Thoracic aorta (tissue), 2 donors: Measurements from ENCODE around the gene BICD1. TPM values are rescaled to one million over a fixed set of nuclear protein-coding genes. Genes with fewer than 3 reads are reported as not detected.
A peak's percentile ranks its signal among the peaks of the same experiment; 100 is the strongest.

Source experiments
- ATAC-seq: fragments of 150-250 bp; one replicate; pipeline ENCODE4 v1.8.0; 2017; ENCODE audit warnings: low read depth; ENCODE audit not compliant: insufficient number of reproducible peaks, low FRiP score
- DNase-seq: peaks from one replicate; pipeline ENCODE4 v3.0.0-alpha.2; 2020; ENCODE audit warnings: low spot score
- H3K27ac ChIP-seq, 2 donors: fragments of 200-600 bp; sonication (generic); 1 replicate in 1 of 2; 2 replicates in 1 of 2; pipeline ENCODE4 v1.5.1; 2016; ENCODE audit warnings: mild to moderate bottlenecking in 2 of 2, moderate library complexity in 2 of 2
- H3K27me3 ChIP-seq: fragments of 200-600 bp; sonication (generic); replicated peaks from 2 replicates; pipeline ENCODE4 v1.6.0; 2016; ENCODE audit warnings: mild to moderate bottlenecking; ENCODE audit not compliant: insufficient read depth
- H3K36me3 ChIP-seq: fragments of 200-600 bp; sonication (generic); one replicate; pipeline ENCODE4 v1.5.1; 2016
- H3K4me1 ChIP-seq, 2 donors: fragments of 200-600 bp; sonication (generic); 1 replicate in 1 of 2; 2 replicates in 1 of 2; pipeline versions ENCODE4 v1.5.1 to v1.6.0; 2016; ENCODE audit warnings: low read depth in 2 of 2, mild to moderate bottlenecking in 1 of 2; ENCODE audit not compliant: control insufficient read depth in 1 of 2
- H3K4me3 ChIP-seq: fragments of 200-600 bp; sonication (generic); 2 replicates; pipeline ENCODE4 v1.5.1; 2016; ENCODE audit warnings: mild to moderate bottlenecking
- H3K9me3 ChIP-seq: fragments of 200-600 bp; sonication (generic); 2 replicates; pipeline ENCODE4 v1.5.1; 2016
- total RNA-seq, 2 donors: library from RNA; depleted of rRNA; stranded (reverse); fragments of >200 nt; gene quantifications; one replicate each; pipeline versions ENCODE4 v1.1.0 to v1.2.3, GENCODE V29; 2016
- TF ChIP-seq, protein P1 (sequence below): fragments of 200-600 bp; sonication (generic); IDR thresholded peaks from one replicate; pipeline ENCODE4 v1.5.1; 2019; ENCODE audit warnings: antibody characterized with exemption

The BICD1 gene
- total RNA-seq, 2 donors from 2014 or later, result 18.7 to 44.7 TPM

DNA sequence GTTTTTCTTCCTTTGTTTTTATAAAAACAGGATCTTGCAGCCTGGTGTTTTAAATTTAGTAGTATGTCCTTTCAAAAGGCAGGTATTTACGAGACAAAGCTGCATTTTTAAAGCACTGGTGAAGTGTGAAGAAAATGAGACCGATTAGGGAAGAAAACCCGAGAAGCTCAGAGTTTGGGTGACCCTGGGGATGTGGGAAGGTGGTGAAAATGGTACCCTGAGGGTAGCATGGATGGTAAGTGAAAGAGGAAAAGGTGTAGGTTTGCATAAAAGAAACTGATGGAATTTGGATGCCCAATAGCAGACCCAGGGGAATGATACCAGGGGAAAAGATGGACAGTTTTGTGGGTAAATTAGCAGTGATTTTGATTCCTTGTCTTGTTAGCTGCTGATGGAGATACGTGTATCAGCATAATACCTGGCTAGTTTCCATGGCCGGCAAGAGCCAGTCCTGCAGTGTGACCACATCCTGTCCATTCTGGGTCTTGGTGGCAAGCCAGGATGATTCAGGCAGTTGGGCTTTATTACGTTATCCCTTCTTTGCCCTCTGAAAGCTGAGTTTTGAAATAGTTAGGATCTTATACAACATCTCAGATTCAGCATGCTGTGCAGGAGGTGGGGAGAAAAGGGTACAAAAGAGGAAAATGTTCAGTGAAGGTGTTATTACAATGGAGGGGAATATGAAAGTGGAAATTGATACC lies 8.9 kb downstream of the BICD1 start:
- Histone ChIP-seq H3K27me3 (no peaks in the 10 kb centered on the region), H3K36me3 (no peaks in the 10 kb centered on the region), H3K9me3 (no peaks in the 10 kb centered on the region), H3K4me3 (peak overlapping the region; percentile 31), H3K27ac (peak overlapping the region; percentile 48 to 62), H3K4me1 (peaks cover 10 to 17% of the 10 kb centered on the region in 2 donors)
- TF ChIP-seq, protein P1, sequence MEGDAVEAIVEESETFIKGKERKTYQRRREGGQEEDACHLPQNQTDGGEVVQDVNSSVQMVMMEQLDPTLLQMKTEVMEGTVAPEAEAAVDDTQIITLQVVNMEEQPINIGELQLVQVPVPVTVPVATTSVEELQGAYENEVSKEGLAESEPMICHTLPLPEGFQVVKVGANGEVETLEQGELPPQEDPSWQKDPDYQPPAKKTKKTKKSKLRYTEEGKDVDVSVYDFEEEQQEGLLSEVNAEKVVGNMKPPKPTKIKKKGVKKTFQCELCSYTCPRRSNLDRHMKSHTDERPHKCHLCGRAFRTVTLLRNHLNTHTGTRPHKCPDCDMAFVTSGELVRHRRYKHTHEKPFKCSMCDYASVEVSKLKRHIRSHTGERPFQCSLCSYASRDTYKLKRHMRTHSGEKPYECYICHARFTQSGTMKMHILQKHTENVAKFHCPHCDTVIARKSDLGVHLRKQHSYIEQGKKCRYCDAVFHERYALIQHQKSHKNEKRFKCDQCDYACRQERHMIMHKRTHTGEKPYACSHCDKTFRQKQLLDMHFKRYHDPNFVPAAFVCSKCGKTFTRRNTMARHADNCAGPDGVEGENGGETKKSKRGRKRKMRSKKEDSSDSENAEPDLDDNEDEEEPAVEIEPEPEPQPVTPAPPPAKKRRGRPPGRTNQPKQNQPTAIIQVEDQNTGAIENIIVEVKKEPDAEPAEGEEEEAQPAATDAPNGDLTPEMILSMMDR, result no peak
- DNase-seq, result peak; percentile 83
- peak; percentile 99 for ATAC-seq

DNA sequence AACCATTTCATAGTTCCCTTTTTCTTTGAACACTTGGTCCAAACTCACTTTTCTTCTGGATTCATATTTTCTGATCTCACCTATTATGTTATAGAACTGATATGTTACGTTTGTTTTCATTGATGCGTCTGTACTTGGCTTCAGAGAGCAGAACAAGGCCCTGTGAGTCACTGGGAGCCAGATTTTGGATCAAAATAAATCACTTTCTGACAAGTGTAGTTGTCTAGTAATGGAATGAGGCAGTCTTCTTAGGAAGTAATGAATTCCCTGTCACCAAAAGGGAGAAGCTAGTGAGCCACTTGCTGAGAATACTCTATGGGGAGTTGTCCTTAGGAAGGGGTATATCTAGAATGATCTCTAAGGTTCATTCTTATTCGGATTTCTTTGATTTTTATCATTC lies 10.2 kb downstream of the BICD1 start:
- DNase-seq, result no peak
- Histone ChIP-seq H3K9me3 (no peaks in the 10 kb centered on the region), H3K4me3 (no peak overlapping the region), H3K4me1 (peaks cover 10 to 17% of the 10 kb centered on the region in 2 donors), H3K27ac (peak overlapping the region in 1 of 2 donors; percentile 1), H3K36me3 (no peaks in the 10 kb centered on the region), H3K27me3 (no peaks in the 10 kb centered on the region)
- ATAC-seq, result no peak
- TF ChIP-seq, protein P1, result no peak

DNA sequence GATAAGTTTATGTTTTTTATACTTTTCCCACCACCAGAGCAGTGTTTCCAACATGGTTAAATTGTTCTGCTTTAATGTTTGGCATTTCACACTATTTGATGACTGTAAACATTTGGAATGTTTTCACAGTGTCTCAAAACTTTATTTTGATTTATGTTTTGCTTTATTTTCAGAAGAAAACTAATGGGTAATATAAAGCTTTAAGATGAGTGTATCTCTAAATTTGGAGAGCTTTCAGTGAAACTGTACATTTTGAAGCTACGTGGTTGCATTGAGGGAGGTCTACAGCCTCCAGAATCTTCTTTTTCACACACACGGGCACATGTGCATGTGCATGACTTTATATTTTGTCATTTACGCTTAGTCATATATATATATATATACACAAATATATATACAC lies 10.7 kb downstream of the BICD1 start:
- no peak overlapping the region for H3K27ac ChIP-seq
- TF ChIP-seq, protein P1, result no peak
- DNase-seq, result no peak
- no peak for ATAC-seq
- H3K36me3 ChIP-seq, result no peaks in the 10 kb centered on the region
- no peak overlapping the region for H3K4me3 ChIP-seq
- peaks cover 10 to 17% of the 10 kb centered on the region in 2 donors for H3K4me1 ChIP-seq
- H3K27me3 ChIP-seq, result no peaks in the 10 kb centered on the region
- no peaks in the 10 kb centered on the region for H3K9me3 ChIP-seq

DNA sequence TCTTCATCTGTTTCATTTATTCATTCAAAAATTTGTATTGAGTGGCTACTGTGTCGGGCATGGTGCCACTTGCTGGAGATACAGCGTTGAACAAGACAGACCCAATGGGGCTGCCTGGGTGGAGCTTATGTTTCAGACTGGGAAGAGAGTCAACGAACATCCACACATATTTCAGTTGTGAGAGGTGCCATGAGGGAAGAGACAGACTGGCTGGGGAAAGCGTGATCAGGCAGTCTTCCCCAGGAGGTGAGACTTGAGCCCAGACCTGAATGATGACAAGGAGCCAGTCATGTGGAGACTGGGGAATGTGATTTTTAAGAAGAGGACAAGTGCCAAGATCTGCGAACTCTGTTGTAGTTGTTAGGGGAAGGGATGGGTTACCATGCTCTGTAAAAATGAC lies 12.2 kb downstream of the BICD1 start:
- peaks cover 10 to 17% of the 10 kb centered on the region in 2 donors for H3K4me1 ChIP-seq
- H3K9me3 ChIP-seq, result no peaks in the 10 kb centered on the region
- H3K27ac ChIP-seq, result no peak overlapping the region
- DNase-seq (no peak), ATAC-seq (no peak)
- no peak overlapping the region for H3K4me3 ChIP-seq
- H3K36me3 ChIP-seq, result no peaks in the 10 kb centered on the region
- no peaks in the 10 kb centered on the region for H3K27me3 ChIP-seq
- TF ChIP-seq, protein P1, result no peak

DNA sequence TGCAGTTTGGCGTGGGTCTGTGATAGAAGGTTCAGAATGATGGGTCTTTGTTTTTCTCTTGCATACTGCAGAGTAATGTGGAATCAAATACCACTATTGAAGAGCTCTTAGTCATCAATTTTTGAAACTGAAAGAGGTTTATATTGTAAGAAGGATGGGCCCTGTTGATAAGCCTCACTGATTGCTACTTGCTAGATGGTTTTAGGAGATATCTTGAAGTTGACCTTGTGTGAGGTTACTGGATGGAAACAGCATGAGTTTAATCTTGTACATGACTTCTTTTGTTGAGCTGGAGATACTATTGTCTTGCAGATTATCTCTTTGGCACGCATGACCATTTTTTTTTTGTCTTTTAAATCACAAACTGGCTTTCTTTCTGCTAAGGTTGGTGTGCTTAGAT lies 13.8 kb downstream of the BICD1 start:
- Histone ChIP-seq H3K4me3 (no peak overlapping the region), H3K9me3 (no peaks in the 10 kb centered on the region), H3K36me3 (no peaks in the 10 kb centered on the region), H3K27ac (no peak overlapping the region), H3K27me3 (no peaks in the 10 kb centered on the region), H3K4me1 (peaks cover 9 to 15% of the 10 kb centered on the region in 2 donors)
- TF ChIP-seq, protein P1, result no peak
- DNase-seq, result no peak
- ATAC-seq, result no peak
